Osteocyte (in vitro differentiated cells): ENCODE measurements around the gene UBE2E1. TPM values are rescaled to one million over a fixed set of nuclear protein-coding genes. Genes with fewer than 3 reads are reported as not detected.
"Not testable (repeated sequence)": the region's sequence is repeated elsewhere in the genome, so short reads cannot be mapped to it uniquely, and the experiment has no call there.

Experiments
- DNase-seq: peaks from one replicate; pipeline ENCODE4 v3.0.0; 2021; ENCODE audit warnings: mixed read lengths; ENCODE audit not compliant: unreplicated experiment; ENCODE audit errors: extremely low spot score
- H3K27ac Mint-ChIP-seq: one replicate; pipeline ENCODE4 v1.8.0; 2021; ENCODE audit warnings: mild to moderate bottlenecking, mixed read lengths; ENCODE audit not compliant: unreplicated experiment
- H3K27me3 Mint-ChIP-seq: one replicate; pipeline ENCODE4 v1.8.0; 2021; ENCODE audit warnings: mixed read lengths; ENCODE audit not compliant: unreplicated experiment
- H3K36me3 Mint-ChIP-seq: one replicate; pipeline ENCODE4 v1.8.0; 2021; ENCODE audit warnings: mixed read lengths; ENCODE audit not compliant: unreplicated experiment
- H3K4me1 Mint-ChIP-seq: one replicate; pipeline ENCODE4 v1.8.0; 2021; ENCODE audit warnings: mixed read lengths; ENCODE audit not compliant: unreplicated experiment
- H3K4me3 Mint-ChIP-seq: one replicate; pipeline ENCODE4 v1.8.0; 2021; ENCODE audit warnings: mild to moderate bottlenecking, moderate library complexity, mixed read lengths; ENCODE audit not compliant: unreplicated experiment
- H3K9me3 Mint-ChIP-seq: one replicate; pipeline ENCODE4 v1.8.0; 2021; ENCODE audit warnings: mixed read lengths; ENCODE audit not compliant: unreplicated experiment
- CTCF ChIP-seq: fragments of 200-600 bp; sonication (generic); IDR thresholded peaks from 2 replicates; pipeline ENCODE4 v1.5.0; 2021; ENCODE audit warnings: antibody characterized with exemption, mild to moderate bottlenecking, moderate library complexity
- total RNA-seq: library from RNA; stranded (reverse); gene quantifications from 2 replicates; pipeline ENCODE4 v1.2.1, GENCODE V29; 2021

The UBE2E1 gene
- total RNA-seq, 1 donor from 2014 or later, result 98.5 TPM

GRCh38 chr3:23843869-23844268 lies 38.1 kb downstream of the UBE2E1 start:
- Mint-ChIP-seq H3K4me3 (no peak overlapping the region), H3K27me3 (no peaks in the 10 kb centered on the region), H3K27ac (no peak overlapping the region), H3K9me3 (peaks cover 3% of the 10 kb centered on the region), H3K36me3 (peaks cover 9% of the 10 kb centered on the region), H3K4me1 (peaks cover 9% of the 10 kb centered on the region)
- DNase-seq, result no peak
- no peak for TF ChIP-seq CTCF

GRCh38 chr3:23845326-23846216 lies 39.8 kb downstream of the UBE2E1 start:
- DNase-seq, result no peak
- TF ChIP-seq CTCF, result no peak
- Mint-ChIP-seq H3K27me3 (no peaks in the 10 kb centered on the region), H3K36me3 (peaks cover 5% of the 10 kb centered on the region), H3K27ac (no peak overlapping the region), H3K4me3 (no peak overlapping the region), H3K9me3 (peaks cover 3% of the 10 kb centered on the region), H3K4me1 (peaks cover 10% of the 10 kb centered on the region)

- not testable (repeated sequence) for H3K4me3 Mint-ChIP-seq, H3K27ac Mint-ChIP-seq, H3K27me3 Mint-ChIP-seq
Measured at GRCh38 chr3:23849462-23849861, 43.7 kb downstream of the UBE2E1 start.

GRCh38 chr3:23856286-23856685 lies 50.5 kb downstream of the UBE2E1 start:
- Mint-ChIP-seq H3K27me3 (no peaks in the 10 kb centered on the region), H3K36me3 (peaks cover 5% of the 10 kb centered on the region), H3K4me1 (peaks cover 46% of the 10 kb centered on the region), H3K9me3 (peaks cover 4% of the 10 kb centered on the region), H3K4me3 (no peak overlapping the region), H3K27ac (peak overlapping the region; percentile 81)
- TF ChIP-seq CTCF, result no peak
- no peak for DNase-seq

More at GRCh38 chr3:23849462-23849861, 43.7 kb downstream of the UBE2E1 start:
- H3K36me3 Mint-ChIP-seq, H3K9me3 Mint-ChIP-seq, DNase-seq: not testable (repeated sequence)
- H3K4me1 Mint-ChIP-seq, result peaks cover 18% of the 10 kb centered on the region

- Mint-ChIP-seq H3K4me1 (peaks cover 44% of the 10 kb centered on the region), H3K36me3 (peaks cover 6% of the 10 kb centered on the region), H3K9me3 (no peaks in the 10 kb centered on the region), H3K4me3 (no peak overlapping the region), H3K27me3 (no peaks in the 10 kb centered on the region), H3K27ac (peak overlapping the region; percentile 74)
- DNase-seq, result no peak
- TF ChIP-seq CTCF, result no peak
Measured at GRCh38 chr3:23859012-23859743, 53.4 kb downstream of the UBE2E1 start.
